Keratinocyte (primary cell): ENCODE measurements around the gene FAM221B. TPM values are rescaled to one million over a fixed set of nuclear protein-coding genes. Genes with fewer than 3 reads are reported as not detected.

ENCODE experiments used
- DNase-seq: peaks from one replicate; pipeline ENCODE4 v3.0.0-alpha.2; 2011; ENCODE audit warnings: low read depth, missing footprints, low spot score
- FAIRE-seq: peaks from 2 replicates; lab custom pipeline; 2011; peaks lifted over from hg19 to GRCh38; lab: Jason Lieb, UNC
- H2AFZ ChIP-seq: 2 replicates; pipeline ENCODE4 v1.6.0; 2012; ENCODE audit warnings: low read length, control low read depth, inconsistent platforms; ENCODE audit not compliant: control insufficient read depth
- H3K27ac ChIP-seq: 2 replicates; pipeline ENCODE4 v1.5.1; 2011; ENCODE audit warnings: low read length; ENCODE audit not compliant: control insufficient read depth, insufficient read depth
- H3K27me3 ChIP-seq: 3 replicates; pipeline ENCODE4 v1.6.0; 2011; ENCODE audit warnings: low read length; ENCODE audit not compliant: control insufficient read depth, insufficient read depth; ENCODE audit errors: extremely low read depth
- H3K36me3 ChIP-seq, 2 experiments: 2 replicates in 1 of 2; 3 replicates in 1 of 2; pipeline ENCODE4 v1.5.1; 2011; ENCODE audit warnings: low read length in 2 of 2, mild to moderate bottlenecking in 1 of 2; ENCODE audit not compliant: control insufficient read depth in 2 of 2, insufficient read depth in 2 of 2; ENCODE audit errors: extremely low read depth in 1 of 2
- H3K4me1 ChIP-seq: 3 replicates; pipeline ENCODE4 v1.5.1; 2011; ENCODE audit warnings: low read length; ENCODE audit not compliant: control insufficient read depth, insufficient read depth; ENCODE audit errors: extremely low read depth
- H3K4me2 ChIP-seq: 3 replicates; pipeline ENCODE4 v1.6.0; 2011; ENCODE audit warnings: low read depth, low read length; ENCODE audit not compliant: control insufficient read depth, insufficient read depth; ENCODE audit errors: extremely low read depth
- H3K4me3 ChIP-seq, 3 experiments: fragments of 200-600 bp in 1 of 3; sonication (generic) in 1 of 3; 2 replicates in 2 of 3; 3 replicates in 1 of 3; pipeline ENCODE4 v1.5.1; 2011 to 2016; ENCODE audit warnings: low read length in 3 of 3, mild to moderate bottlenecking in 3 of 3, control low read depth in 2 of 3, inconsistent platforms in 1 of 3, low read depth in 1 of 3, mixed read lengths in 1 of 3, mixed run types in 1 of 3, moderate library complexity in 1 of 3; ENCODE audit not compliant: control insufficient read depth in 2 of 3, insufficient read depth in 2 of 3; ENCODE audit errors: extremely low read depth in 1 of 3
- H3K79me2 ChIP-seq: 2 replicates; pipeline ENCODE4 v1.6.0; 2012; ENCODE audit warnings: low read length; ENCODE audit not compliant: control insufficient read depth, insufficient read depth
- H3K9ac ChIP-seq: 3 replicates; pipeline ENCODE4 v1.6.0; 2011; ENCODE audit warnings: low read length; ENCODE audit not compliant: control insufficient read depth, insufficient read depth; ENCODE audit errors: extremely low read depth
- H3K9me1 ChIP-seq: 3 replicates; pipeline ENCODE4 v1.6.0; 2011; ENCODE audit warnings: low read length; ENCODE audit not compliant: control insufficient read depth, insufficient read depth; ENCODE audit errors: extremely low read depth
- H3K9me3 ChIP-seq: 2 replicates; pipeline ENCODE4 v1.5.1; 2012; ENCODE audit warnings: low read depth, low read length; ENCODE audit not compliant: control insufficient read depth
- H4K20me1 ChIP-seq: 3 replicates; pipeline ENCODE4 v1.6.0; 2011; ENCODE audit warnings: low read length; ENCODE audit not compliant: control insufficient read depth, insufficient read depth; ENCODE audit errors: extremely low read depth
- EZH2 ChIP-seq: IDR thresholded peaks from one replicate; pipeline ENCODE4 v1.6.1; 2012; ENCODE audit warnings: inconsistent platforms, mild to moderate bottlenecking, low read length, moderate library complexity
- dilution Hi-C: fragments of 300-500 bp; cut with MboI; formaldehyde crosslinking; loops from one replicate; pipeline ENCODE4 v1.7.0; 2020; ENCODE audit warnings: low sequenced_read_pairs; ENCODE audit not compliant: extremely low pct_ligation_motif_present
- polyA plus RNA-seq, 5 experiments: library from polyadenylated mRNA; depleted of rRNA in 3 of 5; stranded (reverse) in 3 of 5; stranded (forward) in 1 of 5; unstranded in 1 of 5; fragments of >200 nt; gene quantifications; 1 replicate in 1 of 5; 2 replicates in 3 of 5; 3 replicates in 1 of 5; pipeline versions ENCODE4 v1.2.1 to v1.2.3, GENCODE V29; 2011 to 2012; ENCODE audit warnings: missing spikeins in 2 of 5, low read depth in 1 of 5, low replicate concordance in 1 of 5
- TF ChIP-seq, protein P1 (sequence below), 3 experiments: IDR thresholded peaks in 1 of 3; conservative IDR thresholded peaks in 1 of 3; optimal IDR thresholded peaks in 1 of 3; 2 replicates in 2 of 3; 3 replicates in 1 of 3; pipeline versions ENCODE3 to v1.5.1; 2011; ENCODE audit warnings: low read length in 3 of 3, mild to moderate bottlenecking in 3 of 3, moderate library complexity in 2 of 3, control low read depth in 1 of 3, inconsistent platforms in 1 of 3; ENCODE audit not compliant: insufficient read depth in 2 of 3; ENCODE audit errors: extremely low read depth in 1 of 3

The FAM221B gene
- polyA plus RNA-seq, 1 donor (not counting 4 experiments of a cell fraction or from before 2014, with no cell fraction given) = not detected

DNA sequence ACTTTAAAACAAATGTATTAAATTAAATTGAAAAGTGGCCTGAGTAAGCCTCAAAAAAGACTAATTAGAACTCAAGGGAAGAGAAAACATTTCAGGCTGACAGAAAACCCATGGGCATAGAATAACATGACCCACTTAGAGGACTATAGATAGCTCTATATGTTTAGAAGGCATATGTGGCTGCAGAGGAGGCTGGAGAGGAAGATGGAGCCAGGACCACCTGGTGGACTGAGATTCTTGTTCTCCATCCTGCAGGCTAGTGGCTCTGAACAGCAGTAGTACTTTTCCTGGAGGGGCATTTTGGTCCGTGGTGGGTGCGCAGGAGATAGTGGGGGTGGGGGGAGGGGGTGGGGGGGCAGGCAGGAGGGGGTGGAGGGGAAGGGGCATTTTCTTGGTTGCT is 47.5 kb downstream of the FAM221B start:
- H3K79me2 ChIP-seq = no peaks in the 10 kb centered on the region
- H3K27me3 ChIP-seq = no peaks in the 10 kb centered on the region
- H4K20me1 ChIP-seq = no peaks in the 10 kb centered on the region
- FAIRE-seq (no peak), DNase-seq (no peak)
- no peak overlapping the region for H3K9ac ChIP-seq
- no peak overlapping the region for H3K27ac ChIP-seq
- H3K4me2 ChIP-seq = no peak overlapping the region
- H3K4me3 ChIP-seq = no peak overlapping the region
- TF ChIP-seq EZH2 = no peak
- TF ChIP-seq, protein P1, sequence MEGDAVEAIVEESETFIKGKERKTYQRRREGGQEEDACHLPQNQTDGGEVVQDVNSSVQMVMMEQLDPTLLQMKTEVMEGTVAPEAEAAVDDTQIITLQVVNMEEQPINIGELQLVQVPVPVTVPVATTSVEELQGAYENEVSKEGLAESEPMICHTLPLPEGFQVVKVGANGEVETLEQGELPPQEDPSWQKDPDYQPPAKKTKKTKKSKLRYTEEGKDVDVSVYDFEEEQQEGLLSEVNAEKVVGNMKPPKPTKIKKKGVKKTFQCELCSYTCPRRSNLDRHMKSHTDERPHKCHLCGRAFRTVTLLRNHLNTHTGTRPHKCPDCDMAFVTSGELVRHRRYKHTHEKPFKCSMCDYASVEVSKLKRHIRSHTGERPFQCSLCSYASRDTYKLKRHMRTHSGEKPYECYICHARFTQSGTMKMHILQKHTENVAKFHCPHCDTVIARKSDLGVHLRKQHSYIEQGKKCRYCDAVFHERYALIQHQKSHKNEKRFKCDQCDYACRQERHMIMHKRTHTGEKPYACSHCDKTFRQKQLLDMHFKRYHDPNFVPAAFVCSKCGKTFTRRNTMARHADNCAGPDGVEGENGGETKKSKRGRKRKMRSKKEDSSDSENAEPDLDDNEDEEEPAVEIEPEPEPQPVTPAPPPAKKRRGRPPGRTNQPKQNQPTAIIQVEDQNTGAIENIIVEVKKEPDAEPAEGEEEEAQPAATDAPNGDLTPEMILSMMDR (optimal IDR thresholded peaks at IDR 0.05 in 1 of 3, IDR thresholded peaks at IDR 0.05 in 1 of 3, conservative IDR thresholded peaks at IDR 0.05 in 1 of 3; ENCODE audit: extremely low read depth in 1 of 3, insufficient read depth in 2 of 3, low read length in 3 of 3) = no peak
- H3K4me1 ChIP-seq = no peaks in the 10 kb centered on the region
- dilution Hi-C loops = no loop called here
- H2AFZ ChIP-seq = no peak overlapping the region
- no peaks in the 10 kb centered on the region for H3K36me3 ChIP-seq
- H3K9me1 ChIP-seq = no peaks in the 10 kb centered on the region
- H3K9me3 ChIP-seq = no peaks in the 10 kb centered on the region

- H4K20me1 ChIP-seq = no peaks in the 10 kb centered on the region
- no peak for DNase-seq
- no peak overlapping the region for H3K4me2 ChIP-seq
- no peaks in the 10 kb centered on the region for H3K36me3 ChIP-seq
- no peaks in the 10 kb centered on the region for H3K27me3 ChIP-seq
- H3K79me2 ChIP-seq = no peaks in the 10 kb centered on the region
- no peak overlapping the region for H3K9ac ChIP-seq
- FAIRE-seq = no peak
- no peak overlapping the region for H3K27ac ChIP-seq
- H3K9me3 ChIP-seq = no peaks in the 10 kb centered on the region
- dilution Hi-C loops = no loop called here
- no peak for TF ChIP-seq EZH2
- TF ChIP-seq, protein P1 (optimal IDR thresholded peaks at IDR 0.05 in 1 of 3, IDR thresholded peaks at IDR 0.05 in 1 of 3, conservative IDR thresholded peaks at IDR 0.05 in 1 of 3; ENCODE audit: extremely low read depth in 1 of 3, insufficient read depth in 2 of 3, low read length in 3 of 3) = no peak
- no peaks in the 10 kb centered on the region for H3K9me1 ChIP-seq
- no peak overlapping the region for H3K4me3 ChIP-seq
- H2AFZ ChIP-seq = no peak overlapping the region
- no peaks in the 10 kb centered on the region for H3K4me1 ChIP-seq
Observed at GRCh38 chr9:35778496-35778895, 50.0 kb downstream of the FAM221B start.
